ENCODE results near the gene NFX1.

DNA sequence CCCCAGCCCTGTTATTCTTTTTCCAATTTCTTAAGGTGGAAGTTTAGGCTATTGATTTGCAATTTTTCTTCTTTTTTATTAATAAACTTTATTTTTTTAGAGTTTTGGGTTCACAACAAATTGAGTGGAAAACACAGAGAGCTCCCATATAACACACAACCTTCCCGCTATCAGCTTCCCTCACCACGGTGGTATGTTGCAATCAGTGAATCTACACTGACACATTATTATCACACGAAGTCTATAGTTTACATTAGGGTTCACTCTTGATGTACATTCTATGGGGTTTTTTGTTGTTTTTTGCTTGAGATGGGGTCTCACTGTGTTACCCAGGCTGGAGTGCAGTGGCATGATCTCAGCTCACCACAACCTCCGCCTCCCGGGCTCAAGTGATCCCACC is 4.8 kb upstream of the NFX1 start:
- no peak for TF ChIP-seq POLR2A (IDR thresholded peaks at IDR 0.05)
- TF ChIP-seq, protein P1, sequence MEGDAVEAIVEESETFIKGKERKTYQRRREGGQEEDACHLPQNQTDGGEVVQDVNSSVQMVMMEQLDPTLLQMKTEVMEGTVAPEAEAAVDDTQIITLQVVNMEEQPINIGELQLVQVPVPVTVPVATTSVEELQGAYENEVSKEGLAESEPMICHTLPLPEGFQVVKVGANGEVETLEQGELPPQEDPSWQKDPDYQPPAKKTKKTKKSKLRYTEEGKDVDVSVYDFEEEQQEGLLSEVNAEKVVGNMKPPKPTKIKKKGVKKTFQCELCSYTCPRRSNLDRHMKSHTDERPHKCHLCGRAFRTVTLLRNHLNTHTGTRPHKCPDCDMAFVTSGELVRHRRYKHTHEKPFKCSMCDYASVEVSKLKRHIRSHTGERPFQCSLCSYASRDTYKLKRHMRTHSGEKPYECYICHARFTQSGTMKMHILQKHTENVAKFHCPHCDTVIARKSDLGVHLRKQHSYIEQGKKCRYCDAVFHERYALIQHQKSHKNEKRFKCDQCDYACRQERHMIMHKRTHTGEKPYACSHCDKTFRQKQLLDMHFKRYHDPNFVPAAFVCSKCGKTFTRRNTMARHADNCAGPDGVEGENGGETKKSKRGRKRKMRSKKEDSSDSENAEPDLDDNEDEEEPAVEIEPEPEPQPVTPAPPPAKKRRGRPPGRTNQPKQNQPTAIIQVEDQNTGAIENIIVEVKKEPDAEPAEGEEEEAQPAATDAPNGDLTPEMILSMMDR (IDR thresholded peaks at IDR 0.05): no peak

All from vagina (tissue), 2 donors.